ENCODE results near the gene SLC38A6. TPM values are rescaled to one million over a fixed set of nuclear protein-coding genes. Genes with fewer than 3 reads are reported as not detected.
A peak's percentile ranks its signal among the peaks of the same experiment; 100 is the strongest.

Gene SLC38A6
- polyA plus RNA-seq, 1 experiment = 57.3 TPM

- DNase-seq (ENCODE audit: low read depth, low spot score) = no peak
- ChIA-PET CTCF (interaction anchor here (0.7 to 1.6 kb wide), 4 partner anchors 52 to 1570 kb away, joined by 3 to 4 read pairs (median 3); no protein-coding TSS in a partner anchor), POLR2A (no interaction called here)
- Histone ChIP-seq H3K27me3 (ENCODE audit: control insufficient read depth, insufficient read depth, low read length) (no peaks in the 10 kb centered on the region), H3K9me3 (ENCODE audit: control insufficient read depth, insufficient read depth, low read length) (no peaks in the 10 kb centered on the region), H3K27ac (ENCODE audit: low read depth, low read length) (no peak overlapping the region), H3K4me3 (ENCODE audit: low read depth, low read length) (no peak overlapping the region)
- no peak for TF ChIP-seq CTCF (IDR thresholded peaks at IDR 0.05; ENCODE audit: low read depth, low read length)
Observed at GRCh38 chr14:61077951-61078720, 97.1 kb downstream of the SLC38A6 start.

- CTCF ChIA-PET = interaction anchor here (0.8 kb wide), 1 partner anchor 455 kb away, joined by 8 read pairs; no protein-coding TSS in a partner anchor
- H3K27ac ChIP-seq (ENCODE audit: low read depth, low read length) = peak overlapping the region; percentile 55
Observed at GRCh38 chr14:61080591-61081010, 99.6 kb downstream of the SLC38A6 start.

GRCh38 chr14:61088081-61088480 lies 107.0 kb downstream of the SLC38A6 start:
- H3K27ac ChIP-seq (ENCODE audit: low read depth, low read length) = no peak overlapping the region
- POLR2A ChIA-PET = no interaction called here

More at GRCh38 chr14:61080591-61081010, 99.6 kb downstream of the SLC38A6 start:
- POLR2A ChIA-PET = no interaction called here
- DNase-seq (ENCODE audit: low read depth, low spot score) = peak; percentile 72
- TF ChIP-seq CTCF (IDR thresholded peaks at IDR 0.05; ENCODE audit: low read depth, low read length) = peak; percentile 20; the same call in 1 of the 2 replicates
- no peaks in the 10 kb centered on the region for H3K27me3 ChIP-seq (ENCODE audit: control insufficient read depth, insufficient read depth, low read length)
- H3K4me3 ChIP-seq (ENCODE audit: low read depth, low read length) = no peak overlapping the region
- H3K9me3 ChIP-seq (ENCODE audit: control insufficient read depth, insufficient read depth, low read length) = no peaks in the 10 kb centered on the region

GRCh38 chr14:61089126-61089750 lies 108.2 kb downstream of the SLC38A6 start:
- H3K27me3 ChIP-seq (ENCODE audit: control insufficient read depth, insufficient read depth, low read length) = no peaks in the 10 kb centered on the region
- H3K9me3 ChIP-seq (ENCODE audit: control insufficient read depth, insufficient read depth, low read length) = no peaks in the 10 kb centered on the region
- POLR2A ChIA-PET = no interaction called here
- TF ChIP-seq CTCF (IDR thresholded peaks at IDR 0.05; ENCODE audit: low read depth, low read length) = no peak
- H3K27ac ChIP-seq (ENCODE audit: low read depth, low read length) = no peak overlapping the region
- no peak for DNase-seq (ENCODE audit: low read depth, low spot score)
- CTCF ChIA-PET = no interaction called here
- H3K4me3 ChIP-seq (ENCODE audit: low read depth, low read length) = no peak overlapping the region

More at GRCh38 chr14:61088081-61088480, 107.0 kb downstream of the SLC38A6 start:
- no peak for TF ChIP-seq CTCF (IDR thresholded peaks at IDR 0.05; ENCODE audit: low read depth, low read length)
- CTCF ChIA-PET = no interaction called here
- DNase-seq (ENCODE audit: low read depth, low spot score) = no peak
- Histone ChIP-seq H3K27me3 (ENCODE audit: control insufficient read depth, insufficient read depth, low read length) (no peaks in the 10 kb centered on the region), H3K9me3 (ENCODE audit: control insufficient read depth, insufficient read depth, low read length) (no peaks in the 10 kb centered on the region), H3K4me3 (ENCODE audit: low read depth, low read length) (no peak overlapping the region)
